Measurements from ENCODE around the gene SEBOX. TPM values are rescaled to one million over a fixed set of nuclear protein-coding genes. Genes with fewer than 3 reads are reported as not detected.

The SEBOX gene
- total and polyA plus RNA-seq, 11 donors: not detected

- H3K27ac ChIP-seq: no peak overlapping the region
- WGBS, 4 donors: 79 to 91% (median 80%) methylated on average over 5 of the region's 5 CpGs
- intact Hi-C loops (cut with DNase I): no loop called here
- peaks cover 0 to 38% (median 9%) of the 10 kb centered on the region in 12 donors for H3K4me1 ChIP-seq
- ATAC-seq: no peak
- H3K9me3 ChIP-seq: no peaks in the 10 kb centered on the region
- no peaks in the 10 kb centered on the region for H3K27me3 ChIP-seq
- no peak overlapping the region for H3K4me3 ChIP-seq
- DNase-seq: no peak
- TF ChIP-seq POLR2A (IDR thresholded peaks at IDR 0.05): no peak
- TF ChIP-seq, protein P1, sequence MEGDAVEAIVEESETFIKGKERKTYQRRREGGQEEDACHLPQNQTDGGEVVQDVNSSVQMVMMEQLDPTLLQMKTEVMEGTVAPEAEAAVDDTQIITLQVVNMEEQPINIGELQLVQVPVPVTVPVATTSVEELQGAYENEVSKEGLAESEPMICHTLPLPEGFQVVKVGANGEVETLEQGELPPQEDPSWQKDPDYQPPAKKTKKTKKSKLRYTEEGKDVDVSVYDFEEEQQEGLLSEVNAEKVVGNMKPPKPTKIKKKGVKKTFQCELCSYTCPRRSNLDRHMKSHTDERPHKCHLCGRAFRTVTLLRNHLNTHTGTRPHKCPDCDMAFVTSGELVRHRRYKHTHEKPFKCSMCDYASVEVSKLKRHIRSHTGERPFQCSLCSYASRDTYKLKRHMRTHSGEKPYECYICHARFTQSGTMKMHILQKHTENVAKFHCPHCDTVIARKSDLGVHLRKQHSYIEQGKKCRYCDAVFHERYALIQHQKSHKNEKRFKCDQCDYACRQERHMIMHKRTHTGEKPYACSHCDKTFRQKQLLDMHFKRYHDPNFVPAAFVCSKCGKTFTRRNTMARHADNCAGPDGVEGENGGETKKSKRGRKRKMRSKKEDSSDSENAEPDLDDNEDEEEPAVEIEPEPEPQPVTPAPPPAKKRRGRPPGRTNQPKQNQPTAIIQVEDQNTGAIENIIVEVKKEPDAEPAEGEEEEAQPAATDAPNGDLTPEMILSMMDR (IDR thresholded peaks at IDR 0.05): no peak
- peaks cover 0 to 10% (median under 1%) of the 10 kb centered on the region in 9 donors for H3K36me3 ChIP-seq
These were observed 42.4 kb upstream of the SEBOX start for GRCh38 chr17:28407130-28407973.

GRCh38 chr17:28406473-28406814 is 41.4 kb upstream of the SEBOX start:
- Histone ChIP-seq H3K9me3 (no peaks in the 10 kb centered on the region), H3K4me3 (peak overlapping the region; percentile 58 to 88 (median 70)), H3K27ac (peak overlapping the region in 4 of 12 donors; percentile 39 to 71 (median 48)), H3K36me3 (peaks cover 0 to 19% (median 7%) of the 10 kb centered on the region in 9 donors), H3K27me3 (no peaks in the 10 kb centered on the region), H3K4me1 (peaks cover 0 to 47% (median 9%) of the 10 kb centered on the region in 12 donors)
- 18 to 24% (median 22%) methylated on average over 9 of the region's 9 CpGs for WGBS, 4 donors
- peak in 2 of 4 donors; percentile 5 to 24 for ATAC-seq
- DNase-seq: no peak
- TF ChIP-seq, protein P1 (IDR thresholded peaks at IDR 0.05): no peak
- no peak for TF ChIP-seq POLR2A (IDR thresholded peaks at IDR 0.05)
- intact Hi-C loops (cut with DNase I): no loop called here

DNA sequence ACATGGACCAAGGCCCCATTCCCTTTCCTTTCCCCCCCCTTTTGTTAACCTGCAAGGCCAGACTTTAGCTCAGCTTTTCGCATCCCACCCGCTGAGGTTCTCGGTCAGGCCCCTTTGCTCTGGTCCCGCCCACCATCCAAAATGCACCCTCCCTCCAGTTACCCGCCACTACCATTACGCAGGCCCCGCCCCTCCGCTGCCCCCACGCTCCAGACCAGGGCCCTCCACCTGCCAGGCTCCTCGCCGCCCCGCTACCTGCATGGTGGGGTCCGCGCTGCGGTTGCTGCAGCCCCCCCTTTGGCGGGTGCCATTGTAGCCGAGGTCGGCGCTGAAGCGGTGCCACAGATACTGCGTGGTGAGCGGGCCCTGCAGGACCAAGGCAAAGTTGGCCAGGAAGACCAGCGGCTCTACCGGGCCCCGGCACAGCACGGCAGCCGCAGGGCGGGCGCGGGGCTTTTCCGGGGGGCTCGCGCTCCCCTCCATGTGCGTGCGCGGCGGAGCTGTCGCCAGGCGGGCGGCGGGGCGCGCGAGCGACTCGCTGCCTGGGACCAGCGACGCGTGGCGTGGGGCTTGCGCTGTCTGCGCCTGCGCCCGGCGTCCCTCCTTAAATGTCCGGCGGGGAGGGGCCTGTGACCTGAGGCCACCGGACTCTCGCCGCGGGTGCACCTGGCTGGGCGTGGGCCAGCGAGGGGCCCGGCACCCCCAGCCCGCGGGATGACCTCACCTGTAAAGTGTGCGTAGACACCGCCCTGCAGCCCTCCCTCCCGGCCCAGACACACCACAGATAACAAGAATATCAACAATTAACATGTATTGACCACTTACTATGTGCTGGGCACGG is 40.9 kb upstream of the SEBOX start, which contains the start of gene SLC46A1:
SLC46A1 (minus strand) TSS at position 581 of the 841 bp plus-strand sequence; CDS start at position 483, 98 bp downstream.
- DNase-seq (peak; percentile 59 to 83 (median 67)), ATAC-seq (peak in 3 of 4 donors; percentile 68 to 87 (median 81))
- Histone ChIP-seq H3K36me3 (peaks cover 0 to 23% (median 7%) of the 10 kb centered on the region in 9 donors), H3K27ac (peak within 1 kb of the TSS in 9 of 12 donors; percentile 9 to 71 (median 42)), H3K27me3 (no peaks in the 10 kb centered on the region), H3K9me3 (no peaks in the 10 kb centered on the region), H3K4me1 (peaks cover 0 to 53% (median 9%) of the 10 kb centered on the region in 12 donors), H3K4me3 (peak within 1 kb of the TSS; percentile 58 to 88 (median 70))
- TF ChIP-seq, protein P1 (IDR thresholded peaks at IDR 0.05): no peak
- peak in 1 of 2 donors; percentile 12 for TF ChIP-seq POLR2A (IDR thresholded peaks at IDR 0.05)
- 1 to 2% (median 1%) methylated on average over 52 to 70 of the region's 70 CpGs for WGBS, 4 donors
- intact Hi-C loops (cut with DNase I): no loop called here

Measured in heart left ventricle (tissue), 16 donors.